Peyer's patch (tissue), 4 donors: Measurements from ENCODE around the gene CREB1.

Source experiments
- POLR2A ChIP-seq, 2 donors: fragments of 450-650 bp; IDR thresholded peaks; one replicate each; pipeline ENCODE4 v1.5.1; 2017; ENCODE audit warnings: antibody characterized with exemption in 2 of 2, mild to moderate bottlenecking in 2 of 2, moderate library complexity in 2 of 2
- TF ChIP-seq, protein P1 (sequence below), 6 experiments: fragments of 450-650 bp in 4 of 6; fragments of 200-600 bp in 2 of 6; sonication (generic) in 1 of 6; IDR thresholded peaks; one replicate each; pipeline ENCODE4 v1.5.1; 2017 to 2019; ENCODE audit warnings: antibody characterized with exemption in 6 of 6, mild to moderate bottlenecking in 3 of 6, moderate library complexity in 1 of 6

GRCh38 chr2:207482630-207483029 is 47.1 kb upstream of the CREB1 start:
- TF ChIP-seq, protein P1, sequence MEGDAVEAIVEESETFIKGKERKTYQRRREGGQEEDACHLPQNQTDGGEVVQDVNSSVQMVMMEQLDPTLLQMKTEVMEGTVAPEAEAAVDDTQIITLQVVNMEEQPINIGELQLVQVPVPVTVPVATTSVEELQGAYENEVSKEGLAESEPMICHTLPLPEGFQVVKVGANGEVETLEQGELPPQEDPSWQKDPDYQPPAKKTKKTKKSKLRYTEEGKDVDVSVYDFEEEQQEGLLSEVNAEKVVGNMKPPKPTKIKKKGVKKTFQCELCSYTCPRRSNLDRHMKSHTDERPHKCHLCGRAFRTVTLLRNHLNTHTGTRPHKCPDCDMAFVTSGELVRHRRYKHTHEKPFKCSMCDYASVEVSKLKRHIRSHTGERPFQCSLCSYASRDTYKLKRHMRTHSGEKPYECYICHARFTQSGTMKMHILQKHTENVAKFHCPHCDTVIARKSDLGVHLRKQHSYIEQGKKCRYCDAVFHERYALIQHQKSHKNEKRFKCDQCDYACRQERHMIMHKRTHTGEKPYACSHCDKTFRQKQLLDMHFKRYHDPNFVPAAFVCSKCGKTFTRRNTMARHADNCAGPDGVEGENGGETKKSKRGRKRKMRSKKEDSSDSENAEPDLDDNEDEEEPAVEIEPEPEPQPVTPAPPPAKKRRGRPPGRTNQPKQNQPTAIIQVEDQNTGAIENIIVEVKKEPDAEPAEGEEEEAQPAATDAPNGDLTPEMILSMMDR (IDR thresholded peaks at IDR 0.05), result no peak
- TF ChIP-seq POLR2A (IDR thresholded peaks at IDR 0.05), result no peak
